HAP-1 (cell line): ENCODE results near the gene RASAL1.

Source experiments
- DNase-seq, 2 experiments: peaks; one replicate each; pipeline ENCODE4 v3.0.0-alpha.2; 2016 to 2020; ENCODE audit warnings: low spot score in 2 of 2
- H3K27me3 ChIP-seq: fragments of 250-450 bp; sonication (Bioruptor Pico); 2 replicates; pipeline ENCODE4 v1.5.1; 2020; ENCODE audit warnings: low read depth, mild to moderate bottlenecking, moderate library complexity
- H3K36me3 ChIP-seq: fragments of 250-450 bp; sonication (Bioruptor Pico); replicated peaks from 2 replicates; pipeline ENCODE4 v1.5.1; 2020; ENCODE audit warnings: mild to moderate bottlenecking
- H3K4me1 ChIP-seq: fragments of 250-450 bp; sonication (Bioruptor Pico); 2 replicates; pipeline ENCODE4 v1.5.1; 2020; ENCODE audit warnings: mild to moderate bottlenecking
- H3K4me3 ChIP-seq: fragments of 250-450 bp; sonication (Bioruptor Pico); 2 replicates; pipeline ENCODE4 v1.5.1; 2020; ENCODE audit warnings: mild to moderate bottlenecking, moderate library complexity
- H3K9me3 ChIP-seq: fragments of 250-450 bp; sonication (Bioruptor Pico); 2 replicates; pipeline ENCODE4 v1.5.1; 2020; ENCODE audit warnings: mild to moderate bottlenecking, moderate library complexity
- in situ Hi-C: fragments of 300-500 bp; cut with MboI; formaldehyde crosslinking; loops from 3 replicates; pipeline ENCODE4 v1.14.3; 2020; ENCODE audit warnings: low sequenced_read_pairs, inconsistent platforms, mixed read lengths

RASAL1 gene

GRCh38 chr12:113060336-113060960 is 75.1 kb downstream of the RASAL1 start:
- Histone ChIP-seq H3K27me3 (peaks cover 22% of the 10 kb centered on the region), H3K9me3 (no peaks in the 10 kb centered on the region), H3K4me1 (no peaks in the 10 kb centered on the region), H3K4me3 (no peak overlapping the region), H3K36me3 (no peaks in the 10 kb centered on the region)
- in situ Hi-C loops = no loop called here
- DNase-seq = no peak

- H3K4me1 ChIP-seq = no peaks in the 10 kb centered on the region
- peaks cover 32% of the 10 kb centered on the region for H3K27me3 ChIP-seq
- DNase-seq = no peak
- H3K9me3 ChIP-seq = no peaks in the 10 kb centered on the region
- no peaks in the 10 kb centered on the region for H3K36me3 ChIP-seq
- in situ Hi-C loops = no loop called here
- no peak overlapping the region for H3K4me3 ChIP-seq
Measured at GRCh38 chr12:113059071-113059595, 76.4 kb downstream of the RASAL1 start.

- H3K9me3 ChIP-seq = no peaks in the 10 kb centered on the region
- no peak overlapping the region for H3K4me3 ChIP-seq
- H3K36me3 ChIP-seq = no peaks in the 10 kb centered on the region
- DNase-seq = no peak
- H3K27me3 ChIP-seq = peaks cover 35% of the 10 kb centered on the region
- in situ Hi-C loops = no loop called here
- no peaks in the 10 kb centered on the region for H3K4me1 ChIP-seq
Measured at GRCh38 chr12:113058553-113058952, 77.0 kb downstream of the RASAL1 start.

GRCh38 chr12:113057565-113058485 is 77.7 kb downstream of the RASAL1 start:
- Histone ChIP-seq H3K4me1 (no peaks in the 10 kb centered on the region), H3K27me3 (peaks cover 35% of the 10 kb centered on the region), H3K4me3 (no peak overlapping the region), H3K9me3 (no peaks in the 10 kb centered on the region), H3K36me3 (no peaks in the 10 kb centered on the region)
- in situ Hi-C loops = no loop called here
- DNase-seq = no peak

- H3K4me3 ChIP-seq = peak within 1 kb of the TSS; percentile 32
- peak in 1 of 2 experiments; percentile 42 for DNase-seq
- in situ Hi-C loops = no loop called here
- peaks cover 33% of the 10 kb centered on the region for H3K27me3 ChIP-seq
- H3K4me1 ChIP-seq = no peaks in the 10 kb centered on the region
- no peaks in the 10 kb centered on the region for H3K36me3 ChIP-seq
- H3K9me3 ChIP-seq = no peaks in the 10 kb centered on the region
Measured at GRCh38 chr12:113056631-113057488, 78.7 kb downstream of the RASAL1 start, which contains the start of gene DTX1. Gene DTX1, plus strand, starts transcription at chr12:113056730. Its CDS starts 1,463 bp downstream, at chr12:113058193.

GRCh38 chr12:113056381-113056630 is 79.3 kb downstream of the RASAL1 start:
- in situ Hi-C loops = no loop called here
- H3K27me3 ChIP-seq = peaks cover 33% of the 10 kb centered on the region
- H3K9me3 ChIP-seq = no peaks in the 10 kb centered on the region
- no peaks in the 10 kb centered on the region for H3K4me1 ChIP-seq
- peak overlapping the region; percentile 32 for H3K4me3 ChIP-seq
- H3K36me3 ChIP-seq = no peaks in the 10 kb centered on the region
- DNase-seq = no peak

- H3K4me3 ChIP-seq = no peak overlapping the region
- in situ Hi-C loops = no loop called here
- no peaks in the 10 kb centered on the region for H3K4me1 ChIP-seq
- no peaks in the 10 kb centered on the region for H3K36me3 ChIP-seq
- no peak for DNase-seq
- H3K27me3 ChIP-seq = peaks cover 30% of the 10 kb centered on the region
- H3K9me3 ChIP-seq = no peaks in the 10 kb centered on the region
Measured at GRCh38 chr12:113055594-113056380, 79.8 kb downstream of the RASAL1 start.

GRCh38 chr12:113054948-113055486 is 80.5 kb downstream of the RASAL1 start:
- no peaks in the 10 kb centered on the region for H3K4me1 ChIP-seq
- H3K9me3 ChIP-seq = no peaks in the 10 kb centered on the region
- H3K36me3 ChIP-seq = no peaks in the 10 kb centered on the region
- DNase-seq = no peak
- H3K4me3 ChIP-seq = no peak overlapping the region
- peaks cover 29% of the 10 kb centered on the region for H3K27me3 ChIP-seq
- in situ Hi-C loops = no loop called here

- Histone ChIP-seq H3K9me3 (no peaks in the 10 kb centered on the region), H3K4me3 (no peak overlapping the region), H3K36me3 (no peaks in the 10 kb centered on the region), H3K27me3 (peaks cover 29% of the 10 kb centered on the region), H3K4me1 (no peaks in the 10 kb centered on the region)
- in situ Hi-C loops = no loop called here
- DNase-seq = no peak
Measured at GRCh38 chr12:113052326-113052725, 83.2 kb downstream of the RASAL1 start.

GRCh38 chr12:113051759-113052158 is 83.8 kb downstream of the RASAL1 start:
- DNase-seq = no peak
- no peaks in the 10 kb centered on the region for H3K36me3 ChIP-seq
- H3K27me3 ChIP-seq = peaks cover 26% of the 10 kb centered on the region
- no peak overlapping the region for H3K4me3 ChIP-seq
- H3K9me3 ChIP-seq = no peaks in the 10 kb centered on the region
- no peaks in the 10 kb centered on the region for H3K4me1 ChIP-seq
- in situ Hi-C loops = no loop called here

- DNase-seq = no peak
Measured at GRCh38 chr12:113050795-113051194, 84.8 kb downstream of the RASAL1 start.

GRCh38 chr12:113049976-113050742 is 85.4 kb downstream of the RASAL1 start:
- Histone ChIP-seq H3K4me1 (no peaks in the 10 kb centered on the region), H3K4me3 (no peak overlapping the region), H3K27me3 (peaks cover 13% of the 10 kb centered on the region), H3K36me3 (no peaks in the 10 kb centered on the region), H3K9me3 (no peaks in the 10 kb centered on the region)
- DNase-seq = peak in 1 of 2 experiments; percentile 60
- in situ Hi-C loops = loop anchor here (5.0 kb wide), 1 partner anchor 122 kb away; no protein-coding TSS in a partner anchor

More at GRCh38 chr12:113050795-113051194, 84.8 kb downstream of the RASAL1 start:
- Histone ChIP-seq H3K4me3 (no peak overlapping the region), H3K36me3 (no peaks in the 10 kb centered on the region), H3K4me1 (no peaks in the 10 kb centered on the region), H3K9me3 (no peaks in the 10 kb centered on the region), H3K27me3 (peaks cover 19% of the 10 kb centered on the region)
- in situ Hi-C loops = no loop called here
